Measurements from ENCODE around the gene TRIP6.
A peak's percentile ranks its signal among the peaks of the same experiment; 100 is the strongest.

TRIP6 gene, protein sequence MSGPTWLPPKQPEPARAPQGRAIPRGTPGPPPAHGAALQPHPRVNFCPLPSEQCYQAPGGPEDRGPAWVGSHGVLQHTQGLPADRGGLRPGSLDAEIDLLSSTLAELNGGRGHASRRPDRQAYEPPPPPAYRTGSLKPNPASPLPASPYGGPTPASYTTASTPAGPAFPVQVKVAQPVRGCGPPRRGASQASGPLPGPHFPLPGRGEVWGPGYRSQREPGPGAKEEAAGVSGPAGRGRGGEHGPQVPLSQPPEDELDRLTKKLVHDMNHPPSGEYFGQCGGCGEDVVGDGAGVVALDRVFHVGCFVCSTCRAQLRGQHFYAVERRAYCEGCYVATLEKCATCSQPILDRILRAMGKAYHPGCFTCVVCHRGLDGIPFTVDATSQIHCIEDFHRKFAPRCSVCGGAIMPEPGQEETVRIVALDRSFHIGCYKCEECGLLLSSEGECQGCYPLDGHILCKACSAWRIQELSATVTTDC

DNA sequence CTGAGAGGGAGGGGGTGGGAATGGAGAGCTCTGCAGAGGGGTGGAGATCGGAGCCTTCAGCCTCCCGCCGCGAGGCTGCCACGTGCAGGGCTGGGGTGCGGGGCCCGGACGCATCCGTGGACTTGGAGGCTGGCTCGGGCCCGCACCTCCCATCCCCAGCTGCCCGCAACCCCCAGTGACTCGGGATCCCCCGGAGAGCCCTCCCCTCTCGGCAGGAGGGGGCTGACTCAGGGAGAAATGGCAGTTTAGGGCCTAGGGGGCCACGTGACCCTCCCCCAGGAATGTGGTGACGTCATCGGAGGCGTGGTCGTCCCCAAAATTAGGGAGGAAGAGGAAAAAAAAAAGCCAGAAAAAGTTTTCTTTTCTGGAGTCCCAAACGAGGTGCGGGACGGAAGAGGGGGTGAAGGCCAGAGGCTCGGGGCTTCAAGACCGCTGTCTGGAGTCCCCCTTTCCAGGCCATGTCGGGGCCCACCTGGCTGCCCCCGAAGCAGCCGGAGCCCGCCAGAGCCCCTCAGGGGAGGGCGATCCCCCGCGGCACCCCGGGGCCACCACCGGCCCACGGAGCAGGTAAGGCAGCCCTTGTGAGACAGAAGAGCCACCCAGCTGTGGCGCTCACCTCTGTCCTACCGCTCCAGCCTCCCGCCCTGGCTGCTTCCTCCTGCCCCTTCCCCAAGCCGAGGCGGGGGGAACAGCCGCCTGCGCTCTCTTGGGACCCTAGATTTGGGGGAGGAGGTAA is at the start of gene TRIP6:
Gene TRIP6, plus strand, starts transcription at position 348 of the 736 bp plus-strand sequence. Its CDS starts 111 bp downstream, at position 459.
- TF ChIP-seq, protein P1, sequence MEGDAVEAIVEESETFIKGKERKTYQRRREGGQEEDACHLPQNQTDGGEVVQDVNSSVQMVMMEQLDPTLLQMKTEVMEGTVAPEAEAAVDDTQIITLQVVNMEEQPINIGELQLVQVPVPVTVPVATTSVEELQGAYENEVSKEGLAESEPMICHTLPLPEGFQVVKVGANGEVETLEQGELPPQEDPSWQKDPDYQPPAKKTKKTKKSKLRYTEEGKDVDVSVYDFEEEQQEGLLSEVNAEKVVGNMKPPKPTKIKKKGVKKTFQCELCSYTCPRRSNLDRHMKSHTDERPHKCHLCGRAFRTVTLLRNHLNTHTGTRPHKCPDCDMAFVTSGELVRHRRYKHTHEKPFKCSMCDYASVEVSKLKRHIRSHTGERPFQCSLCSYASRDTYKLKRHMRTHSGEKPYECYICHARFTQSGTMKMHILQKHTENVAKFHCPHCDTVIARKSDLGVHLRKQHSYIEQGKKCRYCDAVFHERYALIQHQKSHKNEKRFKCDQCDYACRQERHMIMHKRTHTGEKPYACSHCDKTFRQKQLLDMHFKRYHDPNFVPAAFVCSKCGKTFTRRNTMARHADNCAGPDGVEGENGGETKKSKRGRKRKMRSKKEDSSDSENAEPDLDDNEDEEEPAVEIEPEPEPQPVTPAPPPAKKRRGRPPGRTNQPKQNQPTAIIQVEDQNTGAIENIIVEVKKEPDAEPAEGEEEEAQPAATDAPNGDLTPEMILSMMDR (IDR thresholded peaks at IDR 0.05; ENCODE audit: low read depth, low read length) = no peak
- peak; percentile 88 for DNase-seq (ENCODE audit: extremely low read depth, low read depth)

DNA sequence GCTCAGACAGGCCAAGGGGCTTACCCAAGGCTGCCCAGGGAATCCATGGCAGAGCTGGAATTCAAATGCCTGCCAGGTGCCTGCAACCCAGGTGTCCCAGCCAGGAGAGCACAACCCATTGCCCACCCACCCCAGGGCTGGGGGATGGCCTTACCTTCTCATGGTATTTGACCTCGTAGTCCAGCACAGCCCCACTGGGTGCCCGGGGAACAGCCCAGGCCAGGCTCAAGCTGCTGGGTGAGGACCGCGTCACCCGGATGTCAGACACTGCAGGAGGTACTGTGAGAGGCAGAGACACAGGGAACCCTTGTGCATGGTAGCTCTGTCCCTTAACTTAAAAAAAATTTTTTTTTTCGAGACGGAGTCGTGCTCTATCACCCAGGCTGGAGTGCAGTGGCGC is 48.8 kb upstream of the TRIP6 start:
- TF ChIP-seq, protein P1 (IDR thresholded peaks at IDR 0.05; ENCODE audit: low read depth, low read length) = no peak

DNA sequence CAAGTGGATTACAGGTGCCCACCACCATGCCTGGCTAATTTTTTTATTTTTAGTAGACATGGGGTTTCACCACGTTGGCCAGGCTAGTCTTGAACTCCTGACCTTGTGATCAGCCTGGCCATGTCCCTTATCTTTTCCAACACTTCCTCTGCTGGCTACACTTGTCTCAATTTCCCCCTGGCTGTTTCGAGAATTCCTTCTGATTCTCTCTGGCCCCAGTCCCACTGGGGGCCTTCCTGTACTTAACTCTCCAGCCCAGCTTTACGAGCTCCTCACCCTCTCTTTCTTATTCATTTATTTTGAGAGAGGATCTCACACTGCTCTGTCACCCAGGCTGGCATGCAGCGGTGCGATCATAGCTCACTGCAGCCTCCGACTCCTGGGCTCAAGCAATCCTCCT is 48.4 kb upstream of the TRIP6 start:
- no peak for DNase-seq (ENCODE audit: extremely low read depth, low read depth)
- TF ChIP-seq, protein P1 (IDR thresholded peaks at IDR 0.05; ENCODE audit: low read depth, low read length) = no peak

More for the DNA sequence above, 48.8 kb upstream of the TRIP6 start:
- DNase-seq (ENCODE audit: extremely low read depth, low read depth) = no peak

DNA sequence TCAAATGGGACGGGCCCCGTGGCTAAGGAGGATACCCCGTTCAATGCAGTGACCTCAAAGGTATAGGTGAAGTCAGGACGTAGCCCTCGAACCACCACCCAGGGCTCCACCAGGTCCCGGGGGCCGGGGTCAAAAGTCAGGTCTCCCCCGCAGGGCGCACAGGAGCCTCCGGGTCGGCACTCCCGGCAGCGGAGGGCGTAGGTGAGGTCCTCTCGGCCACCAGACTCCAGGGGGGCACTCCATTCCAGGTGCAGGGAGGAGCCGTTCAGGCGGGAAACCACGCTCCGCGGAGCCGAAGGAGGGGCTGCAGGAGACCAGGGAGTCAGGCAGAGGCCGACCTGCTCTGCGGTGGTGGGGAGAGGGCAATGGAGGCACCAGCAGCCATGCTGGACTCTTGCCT is 47.6 kb upstream of the TRIP6 start:
- no peak for DNase-seq (ENCODE audit: extremely low read depth, low read depth)
- TF ChIP-seq, protein P1 (IDR thresholded peaks at IDR 0.05; ENCODE audit: low read depth, low read length) = no peak

DNA sequence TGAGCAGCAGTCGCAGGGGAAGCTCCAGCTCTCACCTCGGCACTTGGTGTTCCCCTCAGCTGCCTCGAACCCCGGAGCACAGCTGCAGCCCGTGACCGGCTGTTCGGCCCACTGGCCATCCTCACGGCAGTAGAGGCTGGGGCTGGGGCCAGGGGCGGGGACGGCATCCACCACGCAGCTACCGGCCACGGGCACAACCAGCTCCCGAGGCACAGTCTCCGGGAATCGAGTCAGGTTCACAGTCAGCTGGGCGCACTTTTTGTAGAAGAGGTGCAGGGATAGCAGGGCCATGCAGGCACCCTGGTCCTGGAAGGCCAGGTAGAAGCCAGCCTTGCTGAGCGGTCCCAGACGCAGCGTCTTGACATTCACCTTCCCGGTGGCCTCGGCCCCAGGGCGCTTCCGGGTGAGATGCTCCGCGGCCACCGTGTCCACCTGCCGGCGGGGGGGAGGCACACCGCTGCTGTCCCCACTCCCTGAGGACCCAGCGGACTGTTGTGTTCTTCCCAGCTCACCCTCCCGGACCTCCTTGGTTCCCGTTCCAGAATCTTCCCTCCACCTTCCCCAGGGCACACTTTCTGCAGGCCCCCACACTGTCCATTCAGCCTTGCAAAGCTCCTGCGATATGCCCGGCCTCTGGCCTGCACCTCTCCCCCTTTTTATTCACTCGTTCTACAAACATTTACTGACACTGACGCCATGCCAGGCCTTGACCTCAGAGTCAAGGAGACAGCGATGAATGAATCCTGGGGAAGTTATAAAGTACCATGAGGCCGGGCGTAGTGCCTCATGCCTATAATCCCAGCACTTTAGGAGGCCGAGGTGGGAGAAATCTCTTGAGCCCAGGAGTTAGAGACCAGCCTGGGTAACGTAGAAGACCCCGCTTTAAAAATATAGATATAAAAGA is 44.7 kb upstream of the TRIP6 start:
- TF ChIP-seq, protein P1 (IDR thresholded peaks at IDR 0.05; ENCODE audit: low read depth, low read length) = no peak
- DNase-seq (ENCODE audit: extremely low read depth, low read depth) = no peak

DNA sequence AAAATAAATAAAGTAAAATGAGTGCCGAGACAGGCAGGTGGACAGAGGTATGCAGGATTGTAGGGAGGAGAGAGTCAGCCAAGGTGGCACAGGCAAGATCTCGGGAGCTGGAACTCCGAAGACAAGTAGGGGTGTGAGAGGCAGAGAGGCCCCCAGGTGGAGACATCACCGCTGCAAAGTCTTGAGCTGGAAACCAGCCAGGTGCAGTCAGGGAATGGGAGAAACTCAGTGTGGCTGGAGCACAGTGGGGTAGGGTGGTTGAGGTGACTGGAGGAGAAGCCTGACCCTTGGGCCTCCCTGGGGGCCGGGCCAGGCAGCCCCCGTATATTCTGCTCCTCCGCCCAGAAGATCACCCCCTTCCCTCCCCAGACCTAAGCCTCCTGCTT is 44.1 kb upstream of the TRIP6 start:
- no peak for DNase-seq (ENCODE audit: extremely low read depth, low read depth)
- TF ChIP-seq, protein P1 (IDR thresholded peaks at IDR 0.05; ENCODE audit: low read depth, low read length) = no peak
